Prostate gland (tissue), 2 donors: ENCODE data around the gene PIP5K1C. TPM values are rescaled to one million over a fixed set of nuclear protein-coding genes. Genes with fewer than 3 reads are reported as not detected.

Source experiments
- DNase-seq: peaks from one replicate; pipeline ENCODE4 v3.0.0-alpha.2; 2019; ENCODE audit warnings: low spot score
- H3K27ac ChIP-seq, 2 donors: fragments of 200-600 bp; sonication (generic); 2 replicates each; pipeline ENCODE4 v1.5.1; 2017 to 2019
- H3K27me3 ChIP-seq: fragments of 200-600 bp; sonication (generic); replicated peaks from 2 replicates; pipeline ENCODE4 v1.5.1; 2019; ENCODE audit not compliant: insufficient read depth
- H3K36me3 ChIP-seq, 2 donors: fragments of 200-600 bp; sonication (generic); 1 replicate in 1 of 2; 2 replicates in 1 of 2; pipeline versions ENCODE4 v1.5.1 to v1.8.1; 2017 to 2019
- H3K4me1 ChIP-seq: fragments of 200-600 bp; sonication (generic); replicated peaks from 2 replicates; pipeline ENCODE4 v1.5.1; 2019
- H3K4me3 ChIP-seq, 2 donors: fragments of 200-600 bp; sonication (generic); 2 replicates each; pipeline ENCODE4 v1.5.1; 2017 to 2019
- H3K9me3 ChIP-seq: fragments of 200-600 bp; sonication (generic); 2 replicates; pipeline ENCODE4 v1.5.1; 2017
- CTCF ChIP-seq, 4 experiments: fragments of 200-600 bp in 2 of 4; fragments of 450-650 bp in 2 of 4; sonication (generic) in 2 of 4; IDR thresholded peaks; 1 replicate in 3 of 4; 2 replicates in 1 of 4; pipeline ENCODE4 v1.5.1; 2016 to 2019; ENCODE audit warnings: antibody characterized with exemption in 4 of 4, mild to moderate bottlenecking in 2 of 4, moderate library complexity in 2 of 4
- POLR2A ChIP-seq: fragments of 450-650 bp; IDR thresholded peaks from one replicate; pipeline ENCODE4 v1.6.1; 2016; ENCODE audit warnings: antibody characterized with exemption, mild to moderate bottlenecking
- POLR2AphosphoS5 ChIP-seq: sonication (generic); formaldehyde crosslinking; IDR thresholded peaks from one replicate; pipeline ENCODE4 v1.6.1; 2017; ENCODE audit warnings: antibody characterized with exemption
- WGBS: methylation state at CpG from one replicate; pipeline ENCODE4 v1.1.5; 2018; 5-methylcytosine and 5-hydroxymethylcytosine counted together
- intact Hi-C: fragments of 100-400 bp; cut with DNase I; formaldehyde crosslinking; loops from one replicate; pipeline ENCODE4 v1.14.2; 2022
- total RNA-seq, 2 donors: library from RNA; depleted of rRNA; stranded (reverse); fragments of >200 nt; gene quantifications; one replicate each; pipeline ENCODE4 v1.1.0, GENCODE V29; 2016

The PIP5K1C gene
- 10 to 100 TPM; 34.3 to 75.5 TPM for total RNA-seq

GRCh38 chr19:3700242-3701032 lies at the start of gene PIP5K1C:
Gene PIP5K1C, minus strand, starts transcription at chr19:3700468. Its CDS starts 78 bp downstream, at chr19:3700390.
- intact Hi-C loops: loop anchor here (1.0 kb wide), 1 partner anchor 34 kb away; no protein-coding TSS in a partner anchor
- peak; percentile 77 to 97 (median 88) for TF ChIP-seq CTCF (IDR thresholded peaks at IDR 0.05)
- peak; percentile 38 for TF ChIP-seq POLR2AphosphoS5
- TF ChIP-seq POLR2A: peak; percentile 29
- WGBS: 7% methylated on average over 35 of the region's 82 CpGs
- no peaks in the 10 kb centered on the region for H3K36me3 ChIP-seq
- H3K27ac ChIP-seq: peak within 1 kb of the TSS; percentile 86
- H3K9me3 ChIP-seq: no peaks in the 10 kb centered on the region
- H3K4me1 ChIP-seq: no peaks in the 10 kb centered on the region
- H3K27me3 ChIP-seq: no peaks in the 10 kb centered on the region
- DNase-seq: peak; percentile 84
- H3K4me3 ChIP-seq: peak within 1 kb of the TSS; percentile 93 to 96

GRCh38 chr19:3748965-3749364 lies 48.7 kb upstream of the PIP5K1C start:
- no peaks in the 10 kb centered on the region for H3K27me3 ChIP-seq
- TF ChIP-seq POLR2AphosphoS5 (no peak), CTCF (IDR thresholded peaks at IDR 0.05) (no peak), POLR2A (no peak)
- intact Hi-C loops: no loop called here
- H3K27ac ChIP-seq: no peak overlapping the region
- H3K4me1 ChIP-seq: no peaks in the 10 kb centered on the region
- DNase-seq: no peak
- no peaks in the 10 kb centered on the region for H3K9me3 ChIP-seq
- peaks cover 0 to 9% of the 10 kb centered on the region in 2 donors for H3K36me3 ChIP-seq
- H3K4me3 ChIP-seq: no peak overlapping the region
- WGBS: 81% methylated on average over 8 of the region's 8 CpGs

- Histone ChIP-seq H3K9me3 (no peaks in the 10 kb centered on the region), H3K4me3 (no peak overlapping the region), H3K4me1 (no peaks in the 10 kb centered on the region), H3K36me3 (peaks cover 0 to 9% of the 10 kb centered on the region in 2 donors), H3K27ac (no peak overlapping the region), H3K27me3 (no peaks in the 10 kb centered on the region)
- no peak for DNase-seq
- WGBS: 73% methylated on average over 31 of the region's 31 CpGs
- TF ChIP-seq POLR2A (no peak), POLR2AphosphoS5 (no peak), CTCF (IDR thresholded peaks at IDR 0.05) (no peak)
- intact Hi-C loops: no loop called here
Observed at GRCh38 chr19:3746371-3747056, 46.2 kb upstream of the PIP5K1C start.

GRCh38 chr19:3745363-3746045 lies 45.2 kb upstream of the PIP5K1C start:
- DNase-seq: no peak
- Histone ChIP-seq H3K27me3 (no peaks in the 10 kb centered on the region), H3K4me1 (no peaks in the 10 kb centered on the region), H3K9me3 (no peaks in the 10 kb centered on the region), H3K36me3 (peaks cover 0 to 5% of the 10 kb centered on the region in 2 donors), H3K27ac (no peak overlapping the region), H3K4me3 (no peak overlapping the region)
- intact Hi-C loops: no loop called here
- WGBS: 66% methylated on average over 8 of the region's 8 CpGs
- TF ChIP-seq POLR2AphosphoS5: no peak
- no peak for TF ChIP-seq CTCF (IDR thresholded peaks at IDR 0.05)
- no peak for TF ChIP-seq POLR2A
